ENCODE data around the gene PAPLN.

- no peak for TF ChIP-seq CTCF (conservative IDR thresholded peaks at IDR 0.05)
- no peak for TF ChIP-seq ZFX (IDR thresholded peaks at IDR 0.05)
Measured at GRCh38 chr14:73280903-73281302, 43.6 kb downstream of the PAPLN start.

Data from C4-2B (cell line).